Measurements from ENCODE around the gene MIER1. TPM values are rescaled to one million over a fixed set of nuclear protein-coding genes. Genes with fewer than 3 reads are reported as not detected.

The MIER1 gene
- total RNA-seq, 1 donor from 2014 or later = 43.5 TPM

DNA sequence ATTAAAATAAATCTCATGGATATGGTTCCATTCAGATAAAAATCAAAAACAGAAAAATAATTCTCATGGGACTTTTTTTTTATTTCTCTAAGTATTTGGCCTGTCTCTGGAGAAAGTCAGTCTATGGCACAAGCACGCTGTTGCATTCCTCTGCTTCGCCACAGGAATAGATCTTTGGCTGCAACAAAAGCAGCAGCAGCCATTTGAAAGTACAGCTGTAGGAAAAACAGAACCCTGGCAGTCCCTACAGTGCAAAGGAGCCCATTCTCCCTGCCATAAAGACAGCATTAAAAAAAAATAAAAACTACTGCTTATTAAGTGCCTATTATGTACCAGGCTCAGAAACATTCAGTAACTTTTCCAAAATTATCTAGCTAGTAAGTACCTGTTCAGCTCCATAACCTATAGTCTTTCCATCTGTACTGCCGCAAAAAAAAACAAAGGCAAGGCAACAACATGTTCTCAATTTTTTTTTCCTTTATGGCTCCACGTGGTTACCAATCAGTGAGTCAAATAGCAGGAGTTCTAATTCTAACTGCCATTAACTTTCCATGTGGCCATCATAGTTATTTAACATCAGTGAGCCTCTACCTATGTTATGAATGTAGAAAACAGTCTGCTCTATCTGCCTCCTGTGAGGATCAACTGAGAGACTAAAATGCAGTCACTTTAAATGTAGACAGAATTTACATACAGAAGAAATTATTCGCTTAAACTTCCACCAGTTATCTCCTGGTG lies 106.5 kb downstream of the MIER1 start:
- Mint-ChIP-seq H3K4me1 (no peaks in the 10 kb centered on the region), H3K36me3 (peaks cover 41% of the 10 kb centered on the region), H3K27ac (no peak overlapping the region), H3K9me3 (peaks cover 26% of the 10 kb centered on the region), H3K27me3 (ENCODE audit: insufficient read depth, low read depth) (peaks cover 3% of the 10 kb centered on the region), H3K4me3 (no peak overlapping the region)
- Histone ChIP-seq H4K20me1 (ENCODE audit: low read depth) (no peaks in the 10 kb centered on the region), H3K9ac (no peak overlapping the region), H3K36me3 (no peaks in the 10 kb centered on the region), H2AFZ (replicated peaks) (no peak overlapping the region), H3K4me1 (peaks cover 6% of the 10 kb centered on the region), H3F3A (ENCODE audit: low read depth) (no peaks in the 10 kb centered on the region), H3K4me3 (no peak overlapping the region), H3K9me3 (ENCODE audit: low read depth) (peaks cover 6% of the 10 kb centered on the region), H3K4me2 (no peak overlapping the region), H3K79me2 (ENCODE audit: low read depth) (no peaks in the 10 kb centered on the region), H3K27me3 (no peaks in the 10 kb centered on the region), H3K27ac (peak overlapping the region; percentile 1)
- no peak for TF ChIP-seq EZH2phosphoT487 (IDR thresholded peaks at IDR 0.05)
- TF ChIP-seq, protein P1, sequence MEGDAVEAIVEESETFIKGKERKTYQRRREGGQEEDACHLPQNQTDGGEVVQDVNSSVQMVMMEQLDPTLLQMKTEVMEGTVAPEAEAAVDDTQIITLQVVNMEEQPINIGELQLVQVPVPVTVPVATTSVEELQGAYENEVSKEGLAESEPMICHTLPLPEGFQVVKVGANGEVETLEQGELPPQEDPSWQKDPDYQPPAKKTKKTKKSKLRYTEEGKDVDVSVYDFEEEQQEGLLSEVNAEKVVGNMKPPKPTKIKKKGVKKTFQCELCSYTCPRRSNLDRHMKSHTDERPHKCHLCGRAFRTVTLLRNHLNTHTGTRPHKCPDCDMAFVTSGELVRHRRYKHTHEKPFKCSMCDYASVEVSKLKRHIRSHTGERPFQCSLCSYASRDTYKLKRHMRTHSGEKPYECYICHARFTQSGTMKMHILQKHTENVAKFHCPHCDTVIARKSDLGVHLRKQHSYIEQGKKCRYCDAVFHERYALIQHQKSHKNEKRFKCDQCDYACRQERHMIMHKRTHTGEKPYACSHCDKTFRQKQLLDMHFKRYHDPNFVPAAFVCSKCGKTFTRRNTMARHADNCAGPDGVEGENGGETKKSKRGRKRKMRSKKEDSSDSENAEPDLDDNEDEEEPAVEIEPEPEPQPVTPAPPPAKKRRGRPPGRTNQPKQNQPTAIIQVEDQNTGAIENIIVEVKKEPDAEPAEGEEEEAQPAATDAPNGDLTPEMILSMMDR (IDR thresholded peaks at IDR 0.05) = no peak
- no peak for TF ChIP-seq EZH2 (IDR thresholded peaks at IDR 0.05)
- peak; percentile 11 for DNase-seq (ENCODE audit: low spot score)

DNA sequence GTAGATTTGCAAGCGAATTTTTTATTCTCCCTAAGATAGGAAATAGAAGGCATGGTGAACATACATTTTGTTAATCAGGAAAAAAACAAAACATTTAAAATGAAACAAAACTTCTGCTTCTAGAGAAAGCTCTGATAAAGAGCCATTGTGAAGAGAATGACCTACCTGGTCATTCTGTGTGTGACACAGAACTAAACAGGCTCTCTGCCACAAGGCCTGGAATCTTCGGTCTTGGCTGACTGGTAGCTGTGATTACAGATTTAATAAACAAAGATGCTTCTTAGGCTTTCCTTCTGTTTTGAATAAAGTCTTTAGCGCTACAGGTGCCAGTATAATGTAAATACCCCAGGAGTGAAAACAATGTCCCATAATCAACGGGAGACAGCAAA lies 107.1 kb downstream of the MIER1 start:
- Histone ChIP-seq H3K4me2 (no peak overlapping the region), H3K4me3 (no peak overlapping the region), H2AFZ (replicated peaks) (no peak overlapping the region), H3K4me1 (peaks cover 6% of the 10 kb centered on the region), H3K27me3 (no peaks in the 10 kb centered on the region), H3K9me3 (ENCODE audit: low read depth) (peaks cover 6% of the 10 kb centered on the region), H3K9ac (no peak overlapping the region), H3K27ac (no peak overlapping the region), H3F3A (ENCODE audit: low read depth) (no peaks in the 10 kb centered on the region), H3K79me2 (ENCODE audit: low read depth) (no peaks in the 10 kb centered on the region), H3K36me3 (no peaks in the 10 kb centered on the region), H4K20me1 (ENCODE audit: low read depth) (no peaks in the 10 kb centered on the region)
- Mint-ChIP-seq H3K27ac (no peak overlapping the region), H3K4me3 (no peak overlapping the region), H3K27me3 (ENCODE audit: insufficient read depth, low read depth) (no peaks in the 10 kb centered on the region), H3K36me3 (peaks cover 44% of the 10 kb centered on the region), H3K9me3 (peaks cover 30% of the 10 kb centered on the region), H3K4me1 (no peaks in the 10 kb centered on the region)
- TF ChIP-seq EZH2 (IDR thresholded peaks at IDR 0.05) (no peak), EZH2phosphoT487 (IDR thresholded peaks at IDR 0.05) (no peak)
- TF ChIP-seq, protein P1 (IDR thresholded peaks at IDR 0.05) = no peak
- DNase-seq (ENCODE audit: low spot score) = no peak

Other genes with a start within 250 kb of the MIER1 start
- gene DYNLT5, start 172.5 kb upstream of the MIER1 start, total RNA-seq (ENCODE audit: low replicate concordance) = 0.22 TPM in 1 of 2 replicates, not detected in the other
- not detected in 2 replicates for gene INSL5, start 123.7 kb upstream of the MIER1 start, total RNA-seq (ENCODE audit: low replicate concordance)
- 2.7 and 3.2 TPM in 2 replicates for gene DNAI4, start 134 bp upstream of the MIER1 start, total RNA-seq (ENCODE audit: low replicate concordance)
- gene SLC35D1, start 129.2 kb downstream of the MIER1 start, total RNA-seq (ENCODE audit: low replicate concordance) = 3.4 and 3.9 TPM in 2 replicates
- gene C1orf141, start 210.0 kb downstream of the MIER1 start, total RNA-seq (ENCODE audit: low replicate concordance) = not detected in 2 replicates
- not detected in 2 replicates for gene IL23R, start 241.5 kb downstream of the MIER1 start, total RNA-seq (ENCODE audit: low replicate concordance)

All from neural progenitor cell (in vitro differentiated cells).